BLaER1 treated with 17β-estradiol and CSF1 and Interleukin-3, amounts not matched to agents 10 nM and 100 nM (cell line): ENCODE measurements around the gene RBM48.

Experiments used
- H3K27ac ChIP-seq, 11 experiments: shearing (Covaris generic); formaldehyde crosslinking; 2 replicates each; pipeline ENCODE4 v1.8.1; 2022
- H3K27me3 ChIP-seq, 11 experiments: shearing (Covaris generic); formaldehyde crosslinking; 2 replicates each; pipeline ENCODE4 v1.8.1; 2022
- H3K36me3 ChIP-seq, 11 experiments: shearing (Covaris generic); formaldehyde crosslinking; 2 replicates each; pipeline ENCODE4 v1.8.1; 2022
- H3K4me1 ChIP-seq, 10 experiments: shearing (Covaris generic); formaldehyde crosslinking; 2 replicates each; pipeline ENCODE4 v1.8.1; 2022
- H3K4me2 ChIP-seq, 11 experiments: shearing (Covaris generic); formaldehyde crosslinking; 2 replicates each; pipeline ENCODE4 v1.8.1; 2022
- H3K4me3 ChIP-seq, 10 experiments: shearing (Covaris generic); formaldehyde crosslinking; 2 replicates each; pipeline ENCODE4 v1.8.1; 2022
- H3K9ac ChIP-seq, 11 experiments: shearing (Covaris generic); formaldehyde crosslinking; 2 replicates each; pipeline ENCODE4 v1.8.1; 2022
- H3K9me3 ChIP-seq, 11 experiments: shearing (Covaris generic); formaldehyde crosslinking; replicated peaks in 1 of 11; 2 replicates each; pipeline ENCODE4 v1.8.1; 2022
- H4K20me1 ChIP-seq, 11 experiments: shearing (Covaris generic); formaldehyde crosslinking; 2 replicates each; pipeline ENCODE4 v1.8.1; 2022
- Cebpa-rat ChIP-seq, 11 experiments: shearing (Covaris generic); IDR thresholded peaks; 2 replicates each; pipeline ENCODE4 v1.8.1; 2022

Gene RBM48

GRCh38 chr7:92503767-92504166, 24.8 kb upstream of the RBM48 start:
- no peak for TF ChIP-seq Cebpa-rat (IDR thresholded peaks at IDR 0.05)
- Histone ChIP-seq H3K9me3 (no peaks in the 10 kb centered on the region), H3K4me3 (no peak overlapping the region), H4K20me1 (no peaks in the 10 kb centered on the region), H3K27me3 (no peaks in the 10 kb centered on the region), H3K4me2 (no peak overlapping the region), H3K27ac (no peak overlapping the region), H3K4me1 (no peaks in the 10 kb centered on the region), H3K36me3 (peaks cover 33 to 91% (median 59%) of the 10 kb centered on the region in 11 experiments), H3K9ac (no peak overlapping the region)

GRCh38 chr7:92504563-92504962, 24.0 kb upstream of the RBM48 start:
- Histone ChIP-seq H3K4me3 (no peak overlapping the region), H3K36me3 (peaks cover 31 to 86% (median 56%) of the 10 kb centered on the region in 11 experiments), H3K9me3 (no peaks in the 10 kb centered on the region), H3K27me3 (no peaks in the 10 kb centered on the region), H3K9ac (no peak overlapping the region), H4K20me1 (no peaks in the 10 kb centered on the region), H3K4me2 (no peak overlapping the region), H3K4me1 (no peaks in the 10 kb centered on the region), H3K27ac (no peak overlapping the region)
- no peak for TF ChIP-seq Cebpa-rat (IDR thresholded peaks at IDR 0.05)

GRCh38 chr7:92506363-92506762, 22.2 kb upstream of the RBM48 start:
- Histone ChIP-seq H3K27me3 (no peaks in the 10 kb centered on the region), H3K4me3 (no peak overlapping the region), H3K4me2 (no peak overlapping the region), H3K4me1 (no peaks in the 10 kb centered on the region), H3K27ac (no peak overlapping the region), H3K9ac (no peak overlapping the region), H4K20me1 (no peaks in the 10 kb centered on the region), H3K36me3 (peaks cover 18 to 81% (median 47%) of the 10 kb centered on the region in 11 experiments), H3K9me3 (no peaks in the 10 kb centered on the region)
- TF ChIP-seq Cebpa-rat (IDR thresholded peaks at IDR 0.05): no peak

GRCh38 chr7:92508946-92509345, 19.6 kb upstream of the RBM48 start:
- Histone ChIP-seq H3K4me2 (no peak overlapping the region), H3K27me3 (no peaks in the 10 kb centered on the region), H3K36me3 (peaks cover 9 to 80% (median 47%) of the 10 kb centered on the region in 11 experiments), H3K9me3 (no peaks in the 10 kb centered on the region), H3K27ac (no peak overlapping the region), H3K4me1 (no peaks in the 10 kb centered on the region), H4K20me1 (no peaks in the 10 kb centered on the region), H3K9ac (no peak overlapping the region), H3K4me3 (no peak overlapping the region)
- no peak for TF ChIP-seq Cebpa-rat (IDR thresholded peaks at IDR 0.05)

GRCh38 chr7:92513167-92513902, 15.3 kb upstream of the RBM48 start:
- H3K27ac ChIP-seq: no peak overlapping the region
- no peaks in the 10 kb centered on the region for H3K4me1 ChIP-seq
- no peaks in the 10 kb centered on the region for H3K27me3 ChIP-seq
- H3K9me3 ChIP-seq: no peaks in the 10 kb centered on the region
- H3K4me2 ChIP-seq: no peak overlapping the region
- TF ChIP-seq Cebpa-rat (IDR thresholded peaks at IDR 0.05): no peak
- H4K20me1 ChIP-seq: no peaks in the 10 kb centered on the region
- H3K4me3 ChIP-seq: no peak overlapping the region
- H3K36me3 ChIP-seq: peaks cover 22 to 75% (median 50%) of the 10 kb centered on the region in 11 experiments
- no peak overlapping the region for H3K9ac ChIP-seq

GRCh38 chr7:92517631-92518030, 11.0 kb upstream of the RBM48 start:
- no peaks in the 10 kb centered on the region for H3K9me3 ChIP-seq
- H3K36me3 ChIP-seq: peaks cover 23 to 67% (median 45%) of the 10 kb centered on the region in 11 experiments
- no peak overlapping the region for H3K27ac ChIP-seq
- peaks cover 0 to 10% (median 0%) of the 10 kb centered on the region in 10 experiments; a peak in 4 of 20 replicates for H3K4me1 ChIP-seq
- H3K4me3 ChIP-seq: no peak overlapping the region
- H3K27me3 ChIP-seq: no peaks in the 10 kb centered on the region
- H3K4me2 ChIP-seq: no peak overlapping the region
- no peak overlapping the region for H3K9ac ChIP-seq
- no peak for TF ChIP-seq Cebpa-rat (IDR thresholded peaks at IDR 0.05)
- H4K20me1 ChIP-seq: no peaks in the 10 kb centered on the region; a peak in 1 of 22 replicates

GRCh38 chr7:92520024-92520423, 8.6 kb upstream of the RBM48 start:
- no peak overlapping the region for H3K9ac ChIP-seq
- TF ChIP-seq Cebpa-rat (IDR thresholded peaks at IDR 0.05): no peak
- H4K20me1 ChIP-seq: no peaks in the 10 kb centered on the region; a peak in 1 of 22 replicates
- H3K4me2 ChIP-seq: 0 out of 22 replicates have a peak overlapping the region, but pooled peaks of 2 of the 11 experiments have one; percentile 20 to 22
- no peaks in the 10 kb centered on the region for H3K9me3 ChIP-seq
- no peak overlapping the region for H3K27ac ChIP-seq
- peaks cover 14 to 48% (median 34%) of the 10 kb centered on the region in 11 experiments for H3K36me3 ChIP-seq
- H3K4me3 ChIP-seq: no peak overlapping the region
- H3K27me3 ChIP-seq: no peaks in the 10 kb centered on the region
- peaks cover 0 to 10% (median 0%) of the 10 kb centered on the region in 10 experiments; a peak in 4 of 20 replicates for H3K4me1 ChIP-seq

- H3K27ac ChIP-seq: no peak overlapping the region
- no peaks in the 10 kb centered on the region; a peak in 1 of 22 replicates for H4K20me1 ChIP-seq
- H3K9ac ChIP-seq: no peak overlapping the region
- H3K4me3 ChIP-seq: no peak overlapping the region
- no peaks in the 10 kb centered on the region for H3K27me3 ChIP-seq
- H3K9me3 ChIP-seq: no peaks in the 10 kb centered on the region
- no peak overlapping the region for H3K4me2 ChIP-seq
- H3K36me3 ChIP-seq: peaks cover 0 to 22% (median 11%) of the 10 kb centered on the region in 11 experiments; a peak in 17 of 22 replicates
- H3K4me1 ChIP-seq: peaks cover 6 to 18% (median 15%) of the 10 kb centered on the region in 10 experiments
- TF ChIP-seq Cebpa-rat (IDR thresholded peaks at IDR 0.05): no peak
Measured at GRCh38 chr7:92523110-92523509, 5.5 kb upstream of the RBM48 start.

GRCh38 chr7:92527300-92528187, 1.1 kb upstream of the RBM48 start:
- H3K9me3 ChIP-seq: no peaks in the 10 kb centered on the region
- H3K27me3 ChIP-seq: no peaks in the 10 kb centered on the region
- no peak for TF ChIP-seq Cebpa-rat (IDR thresholded peaks at IDR 0.05)
- H3K36me3 ChIP-seq: peaks cover 21 to 31% (median 29%) of the 10 kb centered on the region in 11 experiments
- H3K4me3 ChIP-seq: peak overlapping the region; percentile 87 to 99 (median 96)
- H3K4me1 ChIP-seq: peaks cover 16 to 29% (median 20%) of the 10 kb centered on the region in 10 experiments
- H3K9ac ChIP-seq: peak overlapping the region; percentile 85 to 93 (median 89)
- H4K20me1 ChIP-seq: 0 out of 22 replicates have a peak, but pooled peaks cover 0 to 5% (median 0%) of the 10 kb centered on the region in 11 experiments
- H3K27ac ChIP-seq: peak overlapping the region; percentile 69 to 93 (median 82)
- H3K4me2 ChIP-seq: peak overlapping the region; percentile 70 to 93 (median 84)
